H1 (cell line): ENCODE results near the gene PRRT1. TPM values are rescaled to one million over a fixed set of nuclear protein-coding genes. Genes with fewer than 3 reads are reported as not detected.

Experiments used
- GABPA ChIP-seq: IDR thresholded peaks from 2 replicates; pipeline ENCODE4 v1.6.1; 2011; ENCODE audit warnings: mild to moderate bottlenecking, low read length, moderate library complexity, borderline replicate concordance; ENCODE audit not compliant: insufficient read depth
- JUND ChIP-seq: IDR thresholded peaks from 2 replicates; pipeline ENCODE4 v1.6.1; 2011; ENCODE audit warnings: mild to moderate bottlenecking, improper control_type of control experiment, low read length
- RBBP5 ChIP-seq: IDR thresholded peaks from 2 replicates; pipeline ENCODE4 v1.7.1; 2012; ENCODE audit warnings: low read depth, mild to moderate bottlenecking, inconsistent platforms, low read length, moderate library complexity, borderline replicate concordance
- RXRA ChIP-seq: IDR thresholded peaks from 2 replicates; pipeline ENCODE4 v1.6.1; 2011; ENCODE audit warnings: low read depth, mild to moderate bottlenecking, low read length, moderate library complexity; ENCODE audit not compliant: insufficient read depth
- SIN3A ChIP-seq, 2 experiments: IDR thresholded peaks in 1 of 2; conservative IDR thresholded peaks in 1 of 2; 2 replicates each; pipeline ENCODE4 v1.6.1; 2011 to 2012; ENCODE audit warnings: low read length in 2 of 2, improper control_type of control experiment in 1 of 2, low read depth in 1 of 2, mild to moderate bottlenecking in 1 of 2
- TBP ChIP-seq: IDR thresholded peaks from 2 replicates; pipeline ENCODE4 v1.6.1; 2011; ENCODE audit warnings: low read depth, low read length, improper control_type of control experiment
- polyA plus RNA-seq, 7 experiments: library from polyadenylated mRNA; depleted of rRNA in 3 of 7; stranded (reverse) in 5 of 7; unstranded in 2 of 7; fragments of >200 nt in 5 of 7; fragments of 200-250 nt in 2 of 7; gene quantifications; 1 replicate in 5 of 7; 2 replicates in 1 of 7; 4 replicates in 1 of 7; pipeline versions ENCODE4 v1.2.1 to v1.2.3, GENCODE V29; 2011 to 2013; ENCODE audit warnings: missing spikeins in 2 of 7, mixed read lengths in 2 of 7
- total RNA-seq: library from RNA; stranded (reverse); fragmentation: NEBNext Ultra II Directional; extraction: Animal tissue kit (Norgen Biotek cat#: 25700); gene quantifications from 2 replicates; pipeline ENCODE4 v1.2.1, GENCODE V29; 2021
- TF ChIP-seq, protein P1 (sequence below): IDR thresholded peaks from 2 replicates; pipeline ENCODE4 v1.6.1; 2012; ENCODE audit warnings: inconsistent platforms

Gene PRRT1
- total and polyA plus RNA-seq, 2 of the 8 experiments (the other 6 are each of a cell fraction or from before 2014, with no cell fraction given) = 0.71 to 2.8 TPM

DNA sequence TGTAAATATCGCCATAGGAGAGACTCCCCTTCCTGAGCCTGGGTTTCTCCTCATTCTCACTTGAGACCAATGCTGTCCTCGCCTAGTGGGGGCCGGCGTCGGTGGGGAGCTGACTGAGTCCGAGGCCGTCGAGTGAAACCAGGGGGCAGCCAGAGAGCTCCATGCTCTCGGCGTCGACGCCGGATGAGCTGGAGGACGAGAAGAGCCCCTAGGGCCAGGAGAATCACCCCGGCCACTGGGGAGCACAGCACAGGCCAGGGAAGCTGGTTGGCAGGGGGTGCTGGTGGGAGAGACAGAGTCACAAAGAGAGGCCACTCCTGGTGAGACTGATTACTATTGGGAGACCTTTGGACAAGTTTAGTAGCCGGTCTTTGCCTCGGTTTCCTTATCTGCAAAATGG lies 47.1 kb upstream of the PRRT1 start (continued):
- no peak for TF ChIP-seq TBP
- TF ChIP-seq SIN3A (conservative IDR thresholded peaks at IDR 0.05 in 1 of 2, IDR thresholded peaks at IDR 0.05 in 1 of 2; ENCODE audit: low read depth in 1 of 2, low read length in 2 of 2) = no peak
- no peak for TF ChIP-seq RXRA
- TF ChIP-seq, protein P1, sequence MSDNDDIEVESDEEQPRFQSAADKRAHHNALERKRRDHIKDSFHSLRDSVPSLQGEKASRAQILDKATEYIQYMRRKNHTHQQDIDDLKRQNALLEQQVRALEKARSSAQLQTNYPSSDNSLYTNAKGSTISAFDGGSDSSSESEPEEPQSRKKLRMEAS = no peak
- TF ChIP-seq JUND = no peak
- TF ChIP-seq GABPA = no peak
- TF ChIP-seq RBBP5 = no peak
- TF ChIP-seq, all 59 proteins: peak for 0
